HG03175 (cell line): ENCODE measurements around the gene GVQW3.

ENCODE experiments used
- ATAC-seq: cut with Tn5 transposase; IDR thresholded peaks from one replicate; pipeline ENCODE4 v1.9.1; 2021; ENCODE audit warnings: mild to moderate bottlenecking, moderate library complexity; ENCODE audit not compliant: unreplicated experiment

GVQW3 gene

DNA sequence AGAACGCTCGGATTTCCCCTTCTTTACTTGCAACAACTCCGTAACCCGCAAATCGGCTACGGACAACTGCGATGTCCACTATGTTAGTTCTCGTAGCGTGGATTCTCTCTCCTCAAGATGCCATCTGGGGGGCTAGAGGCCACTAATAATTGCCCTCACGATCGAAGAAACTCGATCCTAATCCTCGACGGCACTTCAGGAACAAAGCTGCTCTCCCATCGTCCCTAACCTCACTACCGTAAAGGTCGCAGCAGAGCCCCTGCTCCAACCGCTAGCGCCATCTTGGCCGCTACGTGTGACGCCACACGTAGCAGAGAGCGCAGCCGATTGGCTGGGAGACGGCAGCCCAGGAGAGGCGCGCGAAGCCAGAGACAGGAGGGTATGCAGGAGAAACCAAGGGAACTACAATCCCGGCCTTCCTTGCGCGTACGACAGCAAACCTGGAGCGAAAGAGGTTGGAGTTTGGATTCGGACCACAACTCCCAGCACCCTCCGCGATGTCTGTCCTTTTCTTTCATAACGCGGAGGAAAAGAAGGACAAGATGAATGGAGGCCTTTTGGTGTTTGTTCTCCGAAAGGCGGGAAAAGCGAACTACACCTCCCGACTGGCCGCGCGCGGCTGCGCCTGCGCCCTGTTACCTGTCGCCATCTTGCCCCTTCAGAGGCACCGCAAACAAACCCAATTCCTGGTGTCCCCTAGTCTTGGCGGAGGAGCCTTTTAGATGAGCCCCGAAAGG lies 63.4 kb downstream of the GVQW3 start, which contains the start of gene EMSY:
Gene EMSY (plus strand): TSS at position 635 of the 737 bp plus-strand sequence. CDS start 1,921 bp downstream, outside the sequence.
- ATAC-seq = peak; percentile 90

DNA sequence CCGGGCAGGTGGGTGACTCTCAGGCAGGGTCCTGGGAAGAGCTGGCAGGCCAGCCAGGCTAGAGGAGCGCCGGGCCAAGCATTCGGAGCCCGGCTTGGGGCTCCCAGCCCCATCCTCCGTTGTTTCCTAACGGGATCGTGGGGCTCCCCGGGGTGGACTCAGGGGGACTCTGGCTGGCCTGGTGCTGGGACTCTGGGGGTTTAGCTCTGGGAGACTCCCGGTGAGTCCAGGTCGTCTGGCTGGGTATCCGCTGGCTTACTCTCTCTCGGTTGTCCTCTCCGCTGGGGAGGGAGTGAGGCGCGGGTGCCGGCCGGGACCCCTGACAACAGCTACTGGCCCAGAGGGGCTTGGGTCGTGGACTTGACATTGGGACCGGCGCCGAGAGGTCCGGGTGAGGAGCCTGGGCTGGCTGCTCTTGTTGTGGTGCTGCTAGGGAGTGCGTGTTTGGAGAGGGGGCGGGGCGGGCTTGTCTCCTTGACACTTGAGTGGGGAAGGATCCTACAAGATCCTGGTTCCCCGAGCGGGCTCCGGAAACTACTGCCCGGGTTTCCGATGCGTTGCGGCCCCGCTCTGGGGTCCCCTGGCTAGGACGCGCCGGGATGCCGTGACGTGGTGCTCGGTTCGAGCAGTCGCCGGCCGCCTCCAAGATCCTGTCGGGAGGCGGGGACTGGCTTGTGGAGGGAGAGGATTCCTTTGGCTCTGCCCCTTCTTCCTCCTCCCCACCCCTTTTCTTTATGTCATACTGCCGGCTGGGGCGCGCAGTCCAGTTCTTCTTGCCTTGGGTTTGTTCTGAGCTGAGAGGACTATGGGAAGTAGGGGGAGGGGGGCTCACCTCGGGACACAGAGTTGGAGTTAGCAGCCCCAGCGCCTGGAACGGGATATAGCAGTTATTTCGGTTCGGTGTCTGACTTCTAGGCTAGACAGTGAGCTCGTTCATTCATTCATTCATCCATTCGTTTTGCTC lies 64.3 kb downstream of the GVQW3 start:
- peak; percentile 18 for ATAC-seq

DNA sequence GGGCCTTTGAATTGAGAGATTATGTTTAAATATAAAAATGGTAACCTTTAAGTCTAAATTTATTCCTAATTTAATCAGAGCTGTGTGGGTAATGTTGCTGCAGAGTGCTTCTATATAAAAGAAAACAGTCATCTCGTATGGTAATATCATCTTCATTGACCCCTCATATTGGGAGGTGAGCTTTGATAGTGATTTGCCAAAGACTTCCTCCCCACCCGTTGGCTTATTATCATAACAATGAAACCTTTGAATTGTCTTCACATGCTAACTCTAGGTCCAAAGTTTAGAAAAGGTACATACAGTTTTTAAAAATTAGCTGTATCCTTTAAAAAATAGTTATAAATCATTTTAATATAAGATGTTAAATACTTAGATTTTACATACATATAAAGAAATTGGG lies 67.4 kb downstream of the GVQW3 start:
- no peak for ATAC-seq

DNA sequence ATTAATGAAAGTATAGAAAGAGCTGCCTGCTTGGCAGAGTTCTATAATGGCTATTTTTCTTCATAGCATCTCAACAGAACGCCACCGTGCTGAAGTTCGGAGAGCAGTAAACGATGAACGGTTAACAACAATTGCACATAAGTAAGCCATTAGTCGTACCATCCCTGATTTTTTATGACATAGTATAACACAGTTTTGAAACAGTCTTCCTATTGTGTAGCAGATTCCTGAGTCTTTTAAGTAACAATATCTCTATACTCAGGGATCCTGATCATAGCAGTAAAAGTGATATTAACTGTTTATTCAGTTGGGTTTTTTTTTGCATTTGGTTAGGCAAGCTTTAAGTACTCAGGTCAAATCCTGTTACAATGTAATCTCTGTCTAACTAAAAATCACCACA lies 72.1 kb downstream of the GVQW3 start:
- no peak for ATAC-seq

DNA sequence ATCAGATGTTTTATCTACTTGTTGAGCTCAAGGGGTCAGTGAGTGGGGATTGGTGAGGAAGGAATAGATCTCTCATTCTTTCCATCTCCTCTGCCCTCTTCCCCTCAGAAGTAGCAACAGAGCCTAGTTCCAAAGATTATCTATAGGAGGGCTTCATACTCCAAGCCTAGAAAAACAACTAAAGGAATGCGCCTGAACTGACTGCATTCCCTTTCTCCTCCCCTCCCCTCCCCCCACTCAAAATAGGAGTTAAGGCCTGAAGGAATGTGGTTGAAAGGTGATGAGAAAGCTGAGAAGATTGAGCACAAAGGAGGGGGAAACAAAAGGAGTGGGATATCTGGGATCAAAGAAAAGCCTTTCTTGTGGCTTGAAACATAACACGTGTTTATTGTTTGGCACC lies 74.2 kb downstream of the GVQW3 start:
- no peak for ATAC-seq

DNA sequence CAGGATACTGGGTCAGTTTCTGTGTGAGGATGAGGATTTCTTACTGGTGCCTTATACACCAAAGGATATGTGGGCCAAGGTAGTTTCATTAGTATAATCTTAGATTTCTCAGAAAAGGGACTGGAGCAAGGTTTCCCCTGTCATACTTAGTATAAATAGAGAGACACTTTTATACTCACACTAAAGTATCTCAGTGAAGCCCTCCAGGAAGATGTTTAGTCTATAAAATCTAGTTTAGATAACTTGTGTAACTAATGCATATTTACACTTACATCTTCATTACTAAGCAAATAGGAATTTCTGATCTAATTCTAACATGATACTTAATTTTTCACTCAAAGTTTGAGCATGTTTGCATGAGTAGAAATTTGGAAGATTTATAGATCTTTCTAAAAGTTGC lies 74.8 kb downstream of the GVQW3 start:
- ATAC-seq = no peak

DNA sequence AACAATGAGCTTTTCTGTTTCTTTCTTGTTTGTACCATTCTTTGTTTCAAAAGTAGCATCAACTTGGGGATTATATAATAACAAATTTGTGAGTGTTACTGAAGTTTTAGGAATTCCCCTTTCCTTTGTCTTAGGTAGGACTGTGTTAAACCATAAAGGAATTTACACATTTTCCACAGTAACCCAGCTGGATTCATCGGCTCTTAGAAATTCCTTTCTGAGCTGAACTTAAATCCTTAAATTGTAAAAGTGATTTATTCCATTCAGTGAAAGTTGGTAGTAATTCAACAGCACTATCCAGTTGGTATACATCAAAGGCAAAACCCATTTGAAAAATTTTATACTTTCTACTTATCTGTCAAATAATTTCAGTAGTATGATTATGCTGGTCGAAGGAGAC lies 75.4 kb downstream of the GVQW3 start:
- ATAC-seq = no peak
